ENCODE results near the gene CFAP299. TPM values are rescaled to one million over a fixed set of nuclear protein-coding genes. Genes with fewer than 3 reads are reported as not detected.

CFAP299 gene
- total and polyA plus RNA-seq, 2 donors (not counting 1 experiment from before 2014, with no cell fraction given), result not detected

GRCh38 chr4:80462621-80463091 lies 127.1 kb downstream of the CFAP299 start:
- peak; percentile 31 for DNase-seq
- peak overlapping the region; percentile 24 for H2AFZ ChIP-seq (ENCODE audit: insufficient read depth, low read depth, low read length, poor library complexity, severe bottlenecking)
- H3K27me3 ChIP-seq (replicated peaks in 1 of 4; ENCODE audit: control extremely low read depth in 1 of 4, control insufficient read depth in 3 of 4, insufficient read depth in 4 of 4, low read length in 3 of 4), result no peaks in the 10 kb centered on the region
- no CpG with 5 or more reads among the region's 2 CpGs for WGBS (ENCODE audit: insufficient coverage)
- H3K4me1 Mint-ChIP-seq, result peaks cover 15% of the 10 kb centered on the region
- H3K4me2 ChIP-seq (replicated peaks; ENCODE audit: low read depth, low read length, poor library complexity, severe bottlenecking), result peak overlapping the region; percentile 61
- no peaks in the 10 kb centered on the region for H3K27me3 Mint-ChIP-seq
- H4K20me1 ChIP-seq (ENCODE audit: control insufficient read depth, insufficient read depth, low read length, poor library complexity, severe bottlenecking), result no peaks in the 10 kb centered on the region
- no peaks in the 10 kb centered on the region for H3K36me3 ChIP-seq (replicated peaks in 1 of 2; ENCODE audit: control extremely low read depth in 1 of 2, control insufficient read depth in 1 of 2, extremely low read depth in 1 of 2, insufficient read depth in 2 of 2, low read length in 1 of 2)
- peak overlapping the region; percentile 41 for H3K9ac ChIP-seq (ENCODE audit: low read length)
- H3K4me1 ChIP-seq (ENCODE audit: control insufficient read depth in 2 of 2, insufficient read depth in 2 of 2, low read length in 2 of 2), result peaks cover 0 to 5% of the 10 kb centered on the region in 2 donors
- H3K9me3 Mint-ChIP-seq (ENCODE audit: insufficient read depth), result peaks cover 4% of the 10 kb centered on the region
- TF ChIP-seq, protein P1, sequence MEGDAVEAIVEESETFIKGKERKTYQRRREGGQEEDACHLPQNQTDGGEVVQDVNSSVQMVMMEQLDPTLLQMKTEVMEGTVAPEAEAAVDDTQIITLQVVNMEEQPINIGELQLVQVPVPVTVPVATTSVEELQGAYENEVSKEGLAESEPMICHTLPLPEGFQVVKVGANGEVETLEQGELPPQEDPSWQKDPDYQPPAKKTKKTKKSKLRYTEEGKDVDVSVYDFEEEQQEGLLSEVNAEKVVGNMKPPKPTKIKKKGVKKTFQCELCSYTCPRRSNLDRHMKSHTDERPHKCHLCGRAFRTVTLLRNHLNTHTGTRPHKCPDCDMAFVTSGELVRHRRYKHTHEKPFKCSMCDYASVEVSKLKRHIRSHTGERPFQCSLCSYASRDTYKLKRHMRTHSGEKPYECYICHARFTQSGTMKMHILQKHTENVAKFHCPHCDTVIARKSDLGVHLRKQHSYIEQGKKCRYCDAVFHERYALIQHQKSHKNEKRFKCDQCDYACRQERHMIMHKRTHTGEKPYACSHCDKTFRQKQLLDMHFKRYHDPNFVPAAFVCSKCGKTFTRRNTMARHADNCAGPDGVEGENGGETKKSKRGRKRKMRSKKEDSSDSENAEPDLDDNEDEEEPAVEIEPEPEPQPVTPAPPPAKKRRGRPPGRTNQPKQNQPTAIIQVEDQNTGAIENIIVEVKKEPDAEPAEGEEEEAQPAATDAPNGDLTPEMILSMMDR (IDR thresholded peaks at IDR 0.05), result no peak
- no peak for TF ChIP-seq EZH2 (IDR thresholded peaks at IDR 0.05; ENCODE audit: borderline replicate concordance, insufficient read depth, low read depth, low read length, poor library complexity, severe bottlenecking)
- peak overlapping the region in 2 of 5 experiments; percentile 22 to 56 for H3K4me3 ChIP-seq (ENCODE audit: control extremely low read depth in 1 of 5, extremely low read depth in 1 of 5, insufficient read depth in 1 of 5, low read depth in 2 of 5, low read length in 4 of 5)
- no peaks in the 10 kb centered on the region for H3K9me3 ChIP-seq (ENCODE audit: control extremely low read depth in 1 of 3, control insufficient read depth in 2 of 3, insufficient read depth in 1 of 3, low read length in 2 of 3)
- H3K27ac Mint-ChIP-seq, result no peak overlapping the region
- ChIA-PET CTCF (no interaction called here), POLR2A (no interaction called here)
- H3K27ac ChIP-seq (ENCODE audit: low read length in 2 of 2), result peak overlapping the region in 1 of 2 donors; percentile 7
- ATAC-seq (ENCODE audit: low read depth), result peak; percentile 47
- no peaks in the 10 kb centered on the region for H3K79me2 ChIP-seq (ENCODE audit: control insufficient read depth, insufficient read depth, low read length)
- H3K4me3 Mint-ChIP-seq, result peak overlapping the region; percentile 3
- intact Hi-C loops (cut with micrococcal nuclease), result no loop called here

DNA sequence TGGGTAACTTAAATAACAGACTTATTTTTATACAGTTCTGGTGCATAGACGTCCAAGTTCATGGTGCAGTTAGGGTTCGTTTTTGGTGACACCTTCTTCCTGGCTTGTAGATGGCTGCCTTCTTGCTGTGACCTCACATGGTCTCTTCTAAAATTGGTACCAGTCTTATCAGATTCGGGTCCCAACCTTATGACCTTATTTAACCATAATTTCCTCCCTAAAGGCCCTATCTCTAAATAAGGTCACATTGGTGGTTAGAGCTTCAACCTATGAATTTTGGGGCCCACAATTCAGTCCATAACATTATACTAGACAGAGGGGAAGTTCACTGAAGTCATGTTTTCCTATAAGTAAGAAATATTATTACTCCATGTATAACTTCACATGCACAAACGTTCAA lies 128.0 kb downstream of the CFAP299 start:
- Histone ChIP-seq H4K20me1 (ENCODE audit: control insufficient read depth, insufficient read depth, low read length, poor library complexity, severe bottlenecking) (no peaks in the 10 kb centered on the region), H3K4me3 (ENCODE audit: control extremely low read depth in 1 of 5, extremely low read depth in 1 of 5, insufficient read depth in 1 of 5, low read depth in 2 of 5, low read length in 4 of 5) (no peak overlapping the region), H3K9me3 (ENCODE audit: control extremely low read depth in 1 of 3, control insufficient read depth in 2 of 3, insufficient read depth in 1 of 3, low read length in 2 of 3) (no peaks in the 10 kb centered on the region), H3K4me1 (ENCODE audit: control insufficient read depth in 2 of 2, insufficient read depth in 2 of 2, low read length in 2 of 2) (peaks cover 0 to 5% of the 10 kb centered on the region in 2 donors), H3K36me3 (replicated peaks in 1 of 2; ENCODE audit: control extremely low read depth in 1 of 2, control insufficient read depth in 1 of 2, extremely low read depth in 1 of 2, insufficient read depth in 2 of 2, low read length in 1 of 2) (no peaks in the 10 kb centered on the region), H3K9ac (ENCODE audit: low read length) (no peak overlapping the region), H2AFZ (ENCODE audit: insufficient read depth, low read depth, low read length, poor library complexity, severe bottlenecking) (no peak overlapping the region), H3K27me3 (replicated peaks in 1 of 4; ENCODE audit: control extremely low read depth in 1 of 4, control insufficient read depth in 3 of 4, insufficient read depth in 4 of 4, low read length in 3 of 4) (no peaks in the 10 kb centered on the region), H3K79me2 (ENCODE audit: control insufficient read depth, insufficient read depth, low read length) (no peaks in the 10 kb centered on the region), H3K27ac (ENCODE audit: low read length in 2 of 2) (no peak overlapping the region), H3K4me2 (replicated peaks; ENCODE audit: low read depth, low read length, poor library complexity, severe bottlenecking) (no peak overlapping the region)
- Mint-ChIP-seq H3K4me1 (peaks cover 15% of the 10 kb centered on the region), H3K9me3 (ENCODE audit: insufficient read depth) (peaks cover 4% of the 10 kb centered on the region), H3K27ac (no peak overlapping the region), H3K4me3 (peak overlapping the region; percentile 17), H3K27me3 (no peaks in the 10 kb centered on the region)
- WGBS (ENCODE audit: insufficient coverage), result 100% methylated on average over 2 of the region's 4 CpGs
- no peak for ATAC-seq (ENCODE audit: low read depth)
- ChIA-PET POLR2A (no interaction called here), CTCF (no interaction called here)
- intact Hi-C loops (cut with micrococcal nuclease), result no loop called here
- TF ChIP-seq EZH2 (IDR thresholded peaks at IDR 0.05; ENCODE audit: borderline replicate concordance, insufficient read depth, low read depth, low read length, poor library complexity, severe bottlenecking), result no peak
- TF ChIP-seq, protein P1 (IDR thresholded peaks at IDR 0.05), result no peak
- no peak for DNase-seq
